Urinary bladder (tissue), 2 donors: ENCODE measurements around the gene GBA2. TPM values are rescaled to one million over a fixed set of nuclear protein-coding genes. Genes with fewer than 3 reads are reported as not detected.

Experiments used
- polyA plus RNA-seq: library from polyadenylated mRNA; stranded (reverse); fragments of 200-250 nt; gene quantifications from one replicate; pipeline ENCODE4 v1.2.3, GENCODE V29; 2013
- small RNA-seq: library from RNA; depleted of rRNA; stranded (forward); fragments of <200 nt; gene quantifications from one replicate; pipeline ENCODE3, GENCODE V24; 2014
- total RNA-seq: library from RNA; depleted of rRNA; stranded (reverse); fragments of >200 nt; gene quantifications from one replicate; pipeline ENCODE4 v1.2.3, GENCODE V29; 2014
- donor health status: healthy.

The GBA2 gene
- total and polyA plus RNA-seq, 2 donors = 36.0 to 51.4 TPM

Small RNA genes within 50 kb of the gene (small RNA-seq; reads per million reads assigned to genes)
- gene MIR6853 = 0.09 reads per million

Other genes with a start within 250 kb of the GBA2 start
- gene TESK1, start 144.0 kb downstream of the GBA2 start, total RNA-seq = 6.8 TPM
- gene TESK1, start 144.0 kb downstream of the GBA2 start, polyA plus RNA-seq = 52.9 TPM
- gene CD72, start 130.8 kb downstream of the GBA2 start, total RNA-seq = 1.5 TPM
- gene CD72, start 130.8 kb downstream of the GBA2 start, polyA plus RNA-seq = 1.6 TPM
- gene SIT1, start 98.3 kb downstream of the GBA2 start, total RNA-seq = 0.48 TPM
- gene SIT1, start 98.3 kb downstream of the GBA2 start, polyA plus RNA-seq = 0.60 TPM
- 99,097 TPM for gene RMRP, start 91.2 kb downstream of the GBA2 start, total RNA-seq
- gene RMRP, start 91.2 kb downstream of the GBA2 start, polyA plus RNA-seq = not detected
- 10.7 TPM for gene CCDC107, start 90.9 kb downstream of the GBA2 start, total RNA-seq
- 71.5 TPM for gene CCDC107, start 90.9 kb downstream of the GBA2 start, polyA plus RNA-seq
- gene ARHGEF39, start 84.0 kb downstream of the GBA2 start, total RNA-seq = 4.7 TPM
- 1.1 TPM for gene ARHGEF39, start 84.0 kb downstream of the GBA2 start, polyA plus RNA-seq
- gene CA9, start 75.3 kb downstream of the GBA2 start, total RNA-seq = 0.37 TPM
- 1.8 TPM for gene CA9, start 75.3 kb downstream of the GBA2 start, polyA plus RNA-seq
- 907 TPM for gene TPM2, start 59.3 kb downstream of the GBA2 start, total RNA-seq
- gene TPM2, start 59.3 kb downstream of the GBA2 start, polyA plus RNA-seq = 7,869 TPM
- gene TLN1, start 17.0 kb downstream of the GBA2 start, total RNA-seq = 154 TPM
- gene TLN1, start 17.0 kb downstream of the GBA2 start, polyA plus RNA-seq = 533 TPM
- 28.2 TPM for gene CREB3, start 16.6 kb downstream of the GBA2 start, total RNA-seq
- gene CREB3, start 16.6 kb downstream of the GBA2 start, polyA plus RNA-seq = 50.0 TPM
- 12.1 TPM for gene RGP1, start 59 bp upstream of the GBA2 start, total RNA-seq
- 16.7 TPM for gene RGP1, start 59 bp upstream of the GBA2 start, polyA plus RNA-seq
- gene MSMP, start 5.0 kb upstream of the GBA2 start, total RNA-seq = 0.53 TPM
- gene MSMP, start 5.0 kb upstream of the GBA2 start, polyA plus RNA-seq = 0.42 TPM
- gene NPR2, start 42.4 kb upstream of the GBA2 start, total RNA-seq = 23.1 TPM
- 30.6 TPM for gene NPR2, start 42.4 kb upstream of the GBA2 start, polyA plus RNA-seq
- gene SPAG8, start 63.0 kb upstream of the GBA2 start, total RNA-seq = 1.9 TPM
- gene SPAG8, start 63.0 kb upstream of the GBA2 start, polyA plus RNA-seq = 1.9 TPM
- gene HINT2, start 65.8 kb upstream of the GBA2 start, total RNA-seq = 12.8 TPM
- gene HINT2, start 65.8 kb upstream of the GBA2 start, polyA plus RNA-seq = 53.8 TPM
- 0.21 TPM for gene FAM221B, start 79.5 kb upstream of the GBA2 start, total RNA-seq
- gene FAM221B, start 79.5 kb upstream of the GBA2 start, polyA plus RNA-seq = not detected
- gene TMEM8B, start 80.0 kb upstream of the GBA2 start, total RNA-seq = 4.8 TPM
- 23.8 TPM for gene TMEM8B, start 80.0 kb upstream of the GBA2 start, polyA plus RNA-seq
- gene OR13J1, start 121.2 kb upstream of the GBA2 start, total RNA-seq = not detected
- not detected for gene OR13J1, start 121.2 kb upstream of the GBA2 start, polyA plus RNA-seq
- 0.42 TPM for gene HRCT1, start 157.0 kb upstream of the GBA2 start, total RNA-seq
- 15.8 TPM for gene HRCT1, start 157.0 kb upstream of the GBA2 start, polyA plus RNA-seq
- gene SPAAR, start 160.3 kb upstream of the GBA2 start, total RNA-seq = not detected
- 1.4 TPM for gene SPAAR, start 160.3 kb upstream of the GBA2 start, polyA plus RNA-seq
- gene OR2S2, start 208.9 kb upstream of the GBA2 start, total RNA-seq = not detected
- gene OR2S2, start 208.9 kb upstream of the GBA2 start, polyA plus RNA-seq = not detected